Hematopoietic multipotent progenitor cell treated with erythropoietin and hydrocortisone succinate and interleukin-3 and kit ligand, for 17 days (in vitro differentiated cells): Measurements from ENCODE around the gene TEKTIP1.
A peak's percentile ranks its signal among the peaks of the same experiment; 100 is the strongest.
"Not testable (repeated sequence)": the region's sequence is repeated elsewhere in the genome, so short reads cannot be mapped to it uniquely, and the experiment has no call there.

Experiments
- DNase-seq: peaks from one replicate; pipeline ENCODE4 v3.0.0-alpha.2; 2015; ENCODE audit warnings: low spot score

Gene TEKTIP1

GRCh38 chr19:3557461-3558248 lies 18.7 kb downstream of the TEKTIP1 start, which contains the start of gene MFSD12:
TSS of gene MFSD12 (minus strand) at chr19:3557586. CDS start at chr19:3557403, 183 bp downstream.
- peak; percentile 95 for DNase-seq

- DNase-seq = no peak
Observed at GRCh38 chr19:3563709-3564524, 24.9 kb downstream of the TEKTIP1 start.

GRCh38 chr19:3565139-3565538 lies 26.2 kb downstream of the TEKTIP1 start:
- DNase-seq = no peak

- not testable (repeated sequence) for DNase-seq
Observed at GRCh38 chr19:3570042-3570441, 31.1 kb downstream of the TEKTIP1 start.

DNA sequence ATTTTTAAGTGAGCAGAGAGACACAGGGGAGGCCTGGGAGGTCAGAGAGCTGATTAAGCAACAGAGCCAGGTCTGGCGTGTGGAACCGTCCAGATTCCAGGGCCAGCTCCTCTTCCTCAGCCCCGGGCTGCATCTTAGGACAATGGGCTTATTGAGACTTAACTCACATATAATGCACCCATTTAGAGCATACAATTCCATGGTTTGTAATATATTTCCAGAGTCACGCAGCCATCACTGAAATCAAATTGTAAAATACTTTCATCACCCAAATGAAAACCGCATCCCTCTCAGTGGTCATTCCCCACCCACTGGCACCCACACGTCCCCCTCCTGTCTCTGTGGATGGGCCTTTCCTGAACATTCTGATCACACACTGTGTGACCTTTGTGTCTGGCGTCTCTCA lies 31.6 kb downstream of the TEKTIP1 start:
- no peak for DNase-seq

- peak; percentile 99 for DNase-seq
Observed at GRCh38 chr19:3572132-3572854, 33.3 kb downstream of the TEKTIP1 start.

DNA sequence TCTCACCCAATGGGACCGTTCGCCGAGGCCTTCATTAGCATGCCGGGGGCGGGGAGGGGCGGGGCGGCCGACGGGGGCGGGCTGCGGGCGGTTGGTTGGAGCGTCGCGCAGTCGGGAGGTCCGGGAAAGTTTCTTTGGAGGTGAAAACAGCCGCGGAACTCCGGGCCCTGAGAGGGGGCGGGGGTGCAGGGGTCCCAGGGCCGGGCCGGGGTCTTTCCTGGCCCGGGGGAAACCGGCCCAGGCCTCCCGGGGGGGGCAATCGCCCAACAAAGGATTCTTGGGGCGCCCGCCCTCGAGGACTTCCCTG lies 33.8 kb downstream of the TEKTIP1 start, which contains the start of gene HMG20B:
Gene HMG20B, plus strand, starts transcription at position 90 of the 307 bp plus-strand sequence. CDS start 366 bp downstream, outside the sequence.
- DNase-seq = no peak

DNA sequence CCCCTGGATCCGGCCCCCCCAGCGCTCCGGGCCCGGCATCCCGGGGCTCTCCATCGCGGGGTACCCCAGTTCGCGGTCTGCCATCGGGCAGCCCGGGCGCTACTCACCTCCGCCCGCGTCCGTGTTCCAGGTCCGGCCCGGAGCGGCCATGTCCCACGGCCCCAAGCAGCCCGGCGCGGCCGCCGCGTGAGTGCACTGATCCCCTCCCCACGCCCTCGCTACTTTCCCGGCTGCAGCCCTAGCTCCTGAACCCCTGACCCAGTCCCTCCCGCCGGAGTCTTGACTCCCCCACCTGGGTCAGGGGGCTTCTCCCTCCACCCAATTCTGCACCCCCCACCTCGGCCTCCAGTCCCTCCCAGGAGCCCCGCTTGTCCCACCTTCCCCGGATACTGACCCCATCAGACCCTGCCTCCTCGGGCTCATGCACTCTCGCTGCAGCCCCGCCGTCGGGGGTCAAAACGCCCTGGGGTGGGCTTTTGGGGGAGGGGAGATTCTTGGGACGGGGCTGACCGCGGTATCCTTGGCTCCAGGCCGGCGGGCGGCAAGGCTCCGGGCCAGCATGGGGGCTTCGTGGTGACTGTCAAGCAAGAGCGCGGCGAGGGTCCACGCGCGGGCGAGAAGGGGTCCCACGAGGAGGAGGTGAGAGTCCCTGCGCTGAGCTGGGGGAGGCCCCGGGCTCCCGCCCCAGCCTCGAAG lies 34.3 kb downstream of the TEKTIP1 start:
- no peak for DNase-seq

DNA sequence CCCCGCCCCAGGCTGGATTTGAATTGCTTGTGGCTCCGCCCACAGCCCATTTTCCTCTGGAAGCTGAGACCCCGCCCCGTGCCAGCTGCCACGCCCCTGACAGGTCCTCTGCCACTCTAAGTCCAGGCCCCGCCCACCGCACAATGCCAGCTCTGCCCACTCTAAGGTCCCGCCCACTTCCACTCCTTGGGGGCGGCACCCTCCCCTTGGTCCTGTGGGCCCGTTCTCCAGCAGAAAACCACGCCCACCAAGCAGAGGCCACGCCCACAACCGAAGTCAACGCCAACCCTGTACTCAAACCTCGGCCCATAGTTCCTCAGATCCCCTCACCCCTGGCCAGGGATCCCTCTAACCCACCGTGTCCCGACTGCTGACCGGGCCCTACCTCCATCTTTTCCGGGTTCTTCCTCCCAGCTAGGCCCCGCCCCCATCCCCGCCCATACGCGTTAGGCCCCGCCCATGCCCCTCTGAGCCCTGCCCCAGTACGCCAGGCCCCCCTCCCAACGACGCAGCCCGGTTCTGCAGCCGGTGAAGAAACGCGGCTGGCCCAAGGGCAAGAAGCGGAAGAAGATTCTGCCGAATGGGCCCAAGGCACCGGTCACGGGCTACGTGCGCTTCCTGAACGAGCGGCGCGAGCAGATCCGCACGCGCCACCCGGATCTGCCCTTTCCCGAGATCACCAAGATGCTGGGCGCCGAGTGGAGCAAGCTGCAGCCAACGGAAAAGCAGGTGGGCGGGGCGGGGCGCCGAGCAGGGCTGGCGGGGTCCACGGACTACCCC lies 35.1 kb downstream of the TEKTIP1 start:
- DNase-seq = peak; percentile 93

- peak; percentile 37 for DNase-seq
Observed at GRCh38 chr19:3575260-3575741, 36.3 kb downstream of the TEKTIP1 start.

DNA sequence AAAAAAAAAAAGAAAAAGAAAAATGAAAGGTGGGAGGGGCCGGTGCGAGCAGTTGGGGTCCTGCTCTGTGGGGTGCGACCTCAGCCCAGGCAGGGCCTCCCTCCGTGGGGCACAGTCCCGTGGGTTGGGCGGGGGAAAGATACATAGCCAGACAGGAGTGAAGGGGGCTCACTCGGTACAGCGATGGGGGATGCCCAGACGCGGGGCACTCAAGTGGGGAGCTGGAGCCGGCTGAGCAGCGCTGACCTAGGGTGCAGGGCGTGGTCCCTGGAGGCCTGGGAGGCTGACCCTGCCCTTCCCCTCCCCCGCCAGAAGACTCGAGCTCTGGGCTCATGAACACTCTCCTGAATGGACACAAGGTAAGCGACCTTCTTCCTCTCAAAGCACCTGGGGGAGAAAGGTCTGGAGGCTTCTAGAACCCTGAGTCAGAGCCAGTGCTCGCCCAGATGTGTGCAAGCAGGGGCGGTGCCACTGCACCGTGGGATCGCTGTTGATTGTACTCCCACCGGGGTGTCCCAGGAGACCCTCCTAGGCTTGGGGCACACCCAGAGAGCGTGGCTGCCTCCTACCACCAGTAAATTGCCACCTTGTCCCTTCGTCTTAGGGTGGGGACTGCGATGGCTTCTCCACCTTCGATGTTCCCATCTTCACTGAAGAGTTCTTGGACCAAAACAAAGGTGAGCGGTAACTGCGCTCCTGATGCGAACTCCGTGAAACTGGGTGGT lies 37.1 kb downstream of the TEKTIP1 start:
- no peak for DNase-seq

GRCh38 chr19:3576696-3577443 lies 37.9 kb downstream of the TEKTIP1 start:
- no peak for DNase-seq

DNA sequence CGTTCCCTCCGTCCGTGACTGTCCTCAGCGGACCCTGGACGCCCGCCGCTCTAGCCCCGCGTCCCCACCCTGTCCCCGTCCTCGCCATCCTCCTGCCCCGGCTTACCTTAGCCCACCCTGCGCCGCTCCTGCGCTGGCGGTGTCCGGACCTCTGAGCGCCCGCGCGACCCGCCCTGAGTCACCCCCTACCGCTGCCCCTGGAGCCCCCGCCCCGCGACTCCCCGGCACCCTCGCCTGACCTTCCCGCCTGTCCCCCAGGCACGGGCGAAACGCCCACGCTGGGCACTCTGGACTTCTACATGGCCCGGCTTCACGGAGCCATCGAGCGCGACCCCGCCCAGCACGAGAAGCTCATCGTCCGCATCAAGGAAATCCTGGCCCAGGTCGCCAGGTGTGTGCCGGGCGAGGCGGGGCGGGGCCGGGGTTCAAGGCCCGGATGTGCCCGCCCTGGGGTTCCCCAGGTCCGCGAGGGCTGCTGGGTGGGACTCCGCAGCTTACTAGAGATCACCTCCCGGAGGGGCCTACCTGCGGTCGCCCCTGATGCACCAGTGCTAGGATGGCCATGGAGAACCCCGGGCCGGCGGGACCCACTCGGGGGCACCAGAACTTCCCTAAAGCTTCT lies 38.9 kb downstream of the TEKTIP1 start:
- no peak for DNase-seq

GRCh38 chr19:3578390-3578789 lies 39.4 kb downstream of the TEKTIP1 start:
- DNase-seq = no peak

GRCh38 chr19:3580156-3580934 lies 41.4 kb downstream of the TEKTIP1 start:
- DNase-seq = no peak

- DNase-seq = not testable (repeated sequence)
Observed at GRCh38 chr19:3581792-3582191, 42.8 kb downstream of the TEKTIP1 start.

DNA sequence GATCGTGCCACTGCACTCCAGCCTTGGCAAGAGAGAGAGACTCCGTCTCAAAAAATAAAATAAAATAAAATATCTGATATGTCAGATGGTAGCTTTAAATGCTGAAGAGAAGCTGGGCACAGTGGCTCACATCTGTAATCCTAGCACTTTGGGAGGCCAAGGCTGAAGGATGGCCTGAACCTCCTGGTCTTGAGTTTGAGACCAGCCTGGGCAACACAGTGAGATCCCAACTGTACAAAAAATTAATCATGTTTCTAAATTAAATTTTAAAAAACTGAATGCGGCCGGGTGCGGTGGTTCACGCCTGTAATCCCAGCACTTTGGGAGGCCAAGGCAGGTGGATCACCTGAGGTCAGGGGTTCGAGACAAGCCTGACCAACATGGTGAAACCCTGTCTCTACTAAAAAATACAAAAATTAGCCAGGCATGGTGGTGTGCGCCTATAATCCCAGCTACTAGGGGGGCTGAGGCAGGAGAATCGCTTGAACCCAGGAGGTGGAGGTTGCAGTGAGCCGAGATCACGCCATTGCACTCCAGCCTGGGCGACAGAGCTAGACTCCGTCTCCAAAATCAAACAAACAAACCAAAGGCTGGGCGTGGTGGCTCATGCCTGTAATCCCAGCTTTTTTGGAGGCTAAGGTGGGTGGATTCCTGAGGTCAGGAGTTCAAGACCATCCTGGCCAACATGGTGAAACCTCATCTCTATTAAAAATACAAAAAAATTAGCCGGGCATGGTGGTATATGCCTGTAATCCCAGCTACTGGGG lies 45.2 kb downstream of the TEKTIP1 start:
- DNase-seq = not testable (repeated sequence)
